NT2/D1 (cell line): ENCODE measurements around the gene VPREB3.

ENCODE experiments used
- DNase-seq: peaks from one replicate; pipeline ENCODE4 v3.0.0-alpha.2; 2011; ENCODE audit warnings: low read depth, low spot score
- H3K27me3 ChIP-seq: 2 replicates; pipeline ENCODE4 v1.6.0; 2011; ENCODE audit warnings: mild to moderate bottlenecking; ENCODE audit not compliant: insufficient read length, insufficient read depth
- H3K36me3 ChIP-seq: 2 replicates; pipeline ENCODE4 v1.6.1; 2011; ENCODE audit warnings: mild to moderate bottlenecking, low read length, mixed read lengths; ENCODE audit not compliant: insufficient read depth, insufficient read length
- H3K4me1 ChIP-seq: 2 replicates; pipeline ENCODE4 v1.5.1; 2011; ENCODE audit not compliant: insufficient read depth, insufficient read length
- H3K4me3 ChIP-seq: 2 replicates; pipeline ENCODE4 v1.5.1; 2011; ENCODE audit warnings: low read depth; ENCODE audit not compliant: insufficient read length
- H3K9ac ChIP-seq: 2 replicates; pipeline ENCODE4 v1.6.0; 2011; ENCODE audit warnings: low read depth; ENCODE audit not compliant: insufficient read length
- H3K9me3 ChIP-seq: 2 replicates; pipeline ENCODE4 v1.5.1; 2011; ENCODE audit warnings: mild to moderate bottlenecking, low read length; ENCODE audit not compliant: insufficient read depth
- SUZ12 ChIP-seq: IDR thresholded peaks from 2 replicates; pipeline ENCODE4 v1.6.1; 2011; ENCODE audit not compliant: insufficient read length, insufficient read depth; ENCODE audit errors: extremely low read depth
- YY1 ChIP-seq: IDR thresholded peaks from 2 replicates; pipeline ENCODE4 v1.6.1; 2011; ENCODE audit not compliant: insufficient read length, insufficient read depth
- ZNF274 ChIP-seq: IDR thresholded peaks from 2 replicates; pipeline ENCODE4 v1.6.1; 2011; ENCODE audit warnings: mild to moderate bottlenecking, low read depth, low read length

Gene VPREB3

DNA sequence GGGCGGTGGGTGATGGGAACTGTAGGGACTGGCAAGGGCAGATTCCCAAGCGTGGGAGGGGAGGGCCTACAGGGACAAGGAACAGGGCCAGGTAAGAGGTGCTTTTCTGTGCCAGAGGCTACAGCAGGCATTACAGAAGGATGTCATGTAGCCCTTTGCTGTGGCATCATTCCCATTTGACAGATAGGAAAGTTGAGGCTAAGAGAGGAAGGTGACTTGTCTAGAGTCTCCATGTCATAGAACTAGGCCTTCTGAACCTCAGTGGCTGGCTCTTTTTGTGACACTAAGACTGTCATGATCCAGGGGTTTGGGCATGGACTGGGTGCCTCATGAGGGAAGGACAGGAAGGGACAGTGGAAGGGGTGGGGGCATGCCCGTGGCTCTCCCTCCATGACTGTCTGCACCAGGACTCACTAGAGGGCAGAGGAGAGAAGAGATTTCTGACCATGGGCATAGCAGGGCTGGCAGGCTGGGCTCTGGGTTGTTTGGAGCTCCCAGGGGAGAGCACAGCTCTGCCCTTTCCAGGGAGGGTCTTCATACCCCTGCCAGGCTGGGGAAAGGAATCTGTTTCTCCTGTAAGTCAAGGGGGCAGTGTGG is 21.7 kb upstream of the VPREB3 start:
- no peak for DNase-seq
- TF ChIP-seq SUZ12 = no peak
- TF ChIP-seq ZNF274 = no peak
- no peak for TF ChIP-seq YY1
- Histone ChIP-seq H3K9me3 (no peaks in the 10 kb centered on the region), H3K27me3 (peaks cover 31% of the 10 kb centered on the region), H3K4me3 (no peak overlapping the region), H3K9ac (no peak overlapping the region), H3K36me3 (no peaks in the 10 kb centered on the region), H3K4me1 (peaks cover 16% of the 10 kb centered on the region)

DNA sequence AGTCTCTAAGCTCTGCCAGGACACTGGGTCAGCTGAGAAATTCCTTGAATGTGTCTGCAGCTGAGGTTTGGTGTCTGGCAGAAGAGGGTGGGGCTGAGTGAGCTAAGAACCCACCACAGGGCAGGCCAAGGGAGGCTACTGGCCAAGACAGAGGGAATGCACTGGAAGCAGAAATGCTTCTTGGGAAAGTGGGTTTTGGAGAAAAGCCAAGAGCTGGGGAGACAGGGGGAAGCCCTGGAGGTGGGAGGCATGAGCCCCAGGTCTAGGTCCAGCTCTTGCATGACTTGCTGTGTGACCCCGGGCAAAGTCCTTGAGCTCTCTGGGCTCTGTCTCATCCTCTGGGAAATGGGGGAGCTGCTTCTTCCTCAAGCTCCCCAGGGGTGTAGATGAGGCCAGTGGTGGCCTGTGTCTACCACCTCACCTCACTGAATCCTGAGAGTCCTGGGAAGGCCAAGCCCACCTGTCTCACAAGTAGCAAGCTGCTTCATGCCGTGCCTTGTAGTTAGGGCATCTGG is 20.8 kb upstream of the VPREB3 start:
- H3K27me3 ChIP-seq = peaks cover 31% of the 10 kb centered on the region
- H3K4me1 ChIP-seq = peaks cover 13% of the 10 kb centered on the region
- no peaks in the 10 kb centered on the region for H3K9me3 ChIP-seq
- no peak for TF ChIP-seq SUZ12
- TF ChIP-seq YY1 = no peak
- TF ChIP-seq ZNF274 = no peak
- H3K36me3 ChIP-seq = no peaks in the 10 kb centered on the region
- no peak overlapping the region for H3K4me3 ChIP-seq
- no peak for DNase-seq
- no peak overlapping the region for H3K9ac ChIP-seq

DNA sequence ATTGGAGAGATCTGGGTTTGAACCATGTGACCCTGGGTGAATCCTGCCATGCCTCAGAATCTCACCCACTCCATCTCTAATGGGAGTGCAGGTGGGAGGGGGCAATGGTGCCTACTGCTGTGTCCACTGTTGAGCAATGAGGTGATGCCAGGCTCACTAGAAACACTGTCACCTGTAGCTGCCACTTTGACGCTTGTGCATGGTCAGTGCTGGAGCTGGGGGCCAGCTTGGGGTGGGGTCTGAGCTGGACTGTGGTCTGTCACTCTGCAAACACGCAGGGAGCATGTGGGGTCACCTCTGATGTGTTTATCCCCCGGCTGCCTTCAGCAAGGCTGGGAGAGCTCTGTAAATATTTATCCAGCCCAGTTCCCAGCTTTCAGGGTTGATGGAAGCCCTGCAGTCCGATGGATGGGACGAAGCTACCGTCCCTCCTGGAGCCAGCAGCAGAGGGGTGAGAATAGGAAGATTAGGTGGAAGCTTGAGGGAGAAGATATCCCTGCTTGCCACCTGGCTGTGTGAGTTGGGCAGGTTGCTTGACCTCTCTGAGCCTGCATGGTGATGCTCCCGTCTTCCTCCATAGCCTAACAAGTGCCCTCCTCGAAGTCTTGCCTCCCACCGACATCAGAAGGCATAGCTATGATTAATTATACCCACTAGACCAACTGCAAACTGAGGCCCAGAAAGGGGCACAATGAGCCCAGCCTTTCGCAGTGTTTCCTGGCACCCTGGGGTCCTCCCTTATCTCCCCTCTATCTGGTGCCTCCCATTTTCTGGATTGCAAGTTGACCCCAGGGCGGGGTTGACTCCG is 20.1 kb upstream of the VPREB3 start:
- peaks cover 16% of the 10 kb centered on the region for H3K4me1 ChIP-seq
- H3K36me3 ChIP-seq = no peaks in the 10 kb centered on the region
- TF ChIP-seq ZNF274 (no peak), YY1 (no peak), SUZ12 (no peak)
- H3K9ac ChIP-seq = no peak overlapping the region
- no peak for DNase-seq
- no peaks in the 10 kb centered on the region for H3K9me3 ChIP-seq
- H3K4me3 ChIP-seq = no peak overlapping the region
- peaks cover 35% of the 10 kb centered on the region for H3K27me3 ChIP-seq

DNA sequence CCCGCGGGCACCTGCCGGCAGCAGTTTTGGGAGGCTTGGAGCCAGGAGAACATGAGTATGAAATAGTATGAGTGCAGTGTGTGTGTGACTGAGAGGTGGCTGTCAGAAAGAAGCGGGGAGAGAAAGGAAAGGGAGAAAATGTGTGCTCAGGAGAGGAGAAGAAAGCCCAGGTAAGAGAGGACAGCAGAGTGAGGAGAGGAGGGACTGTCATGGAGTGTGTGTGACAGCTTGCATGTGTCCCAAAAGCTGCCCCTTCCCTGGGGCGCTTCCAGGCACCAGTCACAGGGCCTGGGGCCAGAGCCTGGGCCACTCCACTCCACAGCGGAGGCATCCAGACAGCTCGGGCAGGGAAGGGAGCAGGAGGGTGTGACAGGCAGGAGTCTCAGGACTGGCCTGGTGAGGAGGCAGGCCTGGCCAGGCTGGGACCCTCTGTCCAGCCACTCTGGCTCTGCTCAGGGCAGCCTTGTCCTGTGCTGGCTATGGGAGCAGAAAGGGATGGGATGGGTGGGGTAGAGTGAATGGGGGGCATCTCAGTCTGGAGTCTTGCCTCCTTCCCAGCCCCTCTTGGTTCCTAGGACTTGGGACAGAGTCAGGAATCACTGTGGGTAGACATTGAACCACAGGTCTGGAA is 19.4 kb upstream of the VPREB3 start:
- H3K27me3 ChIP-seq = peaks cover 39% of the 10 kb centered on the region
- no peaks in the 10 kb centered on the region for H3K9me3 ChIP-seq
- no peaks in the 10 kb centered on the region for H3K36me3 ChIP-seq
- peak overlapping the region; percentile 40 for H3K4me3 ChIP-seq
- DNase-seq = no peak
- TF ChIP-seq SUZ12 = no peak
- no peak for TF ChIP-seq YY1
- no peak for TF ChIP-seq ZNF274
- H3K4me1 ChIP-seq = peaks cover 19% of the 10 kb centered on the region
- peak overlapping the region; percentile 70 for H3K9ac ChIP-seq

DNA sequence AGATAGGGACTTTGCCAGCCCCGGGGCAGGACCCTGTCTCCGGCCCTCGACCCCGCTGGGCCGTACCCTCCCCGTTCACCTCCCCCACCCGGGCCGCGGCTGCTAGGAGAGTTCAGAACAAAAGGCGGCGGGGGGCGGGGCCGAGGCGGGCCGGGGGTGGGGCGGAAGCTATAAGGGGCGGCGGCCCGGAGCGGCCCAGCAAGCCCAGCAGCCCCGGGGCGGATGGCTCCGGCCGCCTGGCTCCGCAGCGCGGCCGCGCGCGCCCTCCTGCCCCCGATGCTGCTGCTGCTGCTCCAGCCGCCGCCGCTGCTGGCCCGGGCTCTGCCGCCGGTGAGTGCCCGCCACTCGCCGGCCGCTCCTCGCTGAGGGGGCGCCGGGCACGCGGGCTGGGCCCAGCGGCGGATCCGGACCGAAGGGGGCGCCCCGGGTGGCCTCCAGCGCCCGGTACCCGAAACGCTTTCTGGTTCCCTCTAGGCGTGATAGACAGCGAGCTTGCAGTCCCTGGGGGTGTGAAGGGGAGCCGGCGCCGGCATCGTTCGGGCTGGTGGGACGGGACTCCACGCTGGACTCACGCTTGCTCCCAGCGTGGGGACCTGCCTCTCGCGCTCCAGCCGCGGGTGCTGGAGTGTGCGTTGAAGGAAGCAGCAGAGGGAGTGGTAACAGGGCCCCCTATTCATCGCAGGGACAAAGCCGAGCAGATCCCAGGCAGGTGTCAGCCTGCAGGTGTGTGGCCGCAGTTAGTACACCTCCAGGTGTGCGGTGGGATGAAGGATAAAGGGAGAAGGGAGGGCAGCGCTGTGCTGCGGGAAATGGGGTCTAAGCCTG is 18.6 kb upstream of the VPREB3 start, which contains the start of gene MMP11:
Gene MMP11 (plus strand): TSS at position 201 of the 825 bp plus-strand sequence. CDS start 22 bp downstream, at position 223.
- no peaks in the 10 kb centered on the region for H3K9me3 ChIP-seq
- no peaks in the 10 kb centered on the region for H3K36me3 ChIP-seq
- DNase-seq = no peak
- H3K9ac ChIP-seq = peak within 1 kb of the TSS; percentile 70
- H3K4me3 ChIP-seq = peak within 1 kb of the TSS; percentile 40
- peaks cover 39% of the 10 kb centered on the region for H3K27me3 ChIP-seq
- peaks cover 19% of the 10 kb centered on the region for H3K4me1 ChIP-seq
- TF ChIP-seq SUZ12 (no peak), ZNF274 (no peak)

DNA sequence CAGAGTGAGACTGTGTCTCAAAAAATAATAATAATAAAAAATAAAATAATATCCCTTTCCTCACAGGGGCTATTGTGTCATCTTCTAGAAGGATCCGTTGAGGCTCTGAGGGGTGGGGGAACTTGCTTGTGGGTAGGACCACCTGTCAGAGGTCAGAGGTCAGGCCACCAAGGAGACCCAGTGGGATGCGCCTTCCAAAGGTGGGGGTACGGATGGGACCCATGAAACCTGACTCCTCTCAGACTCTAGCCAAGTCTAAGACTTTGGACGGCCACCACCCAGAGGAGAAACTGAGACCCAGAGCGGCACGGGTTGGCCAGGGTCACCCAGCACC is 18.1 kb upstream of the VPREB3 start:
- no peak for DNase-seq
- Histone ChIP-seq H3K4me3 (no peak overlapping the region), H3K4me1 (peaks cover 19% of the 10 kb centered on the region), H3K36me3 (no peaks in the 10 kb centered on the region), H3K9ac (peak overlapping the region; percentile 56), H3K9me3 (no peaks in the 10 kb centered on the region), H3K27me3 (peaks cover 39% of the 10 kb centered on the region)
- no peak for TF ChIP-seq ZNF274
- TF ChIP-seq YY1 = no peak
- TF ChIP-seq SUZ12 = no peak
